NOMO-1 treated with DMSO at 0.1 percent for 48 hours (cell line): ENCODE data around the gene C3orf20.

Source experiments
- DNase-seq: peaks from one replicate; lab custom pipeline; 2025; ENCODE audit not compliant: unreplicated experiment; lab: John Stamatoyannopoulos, UW

The C3orf20 gene

DNA sequence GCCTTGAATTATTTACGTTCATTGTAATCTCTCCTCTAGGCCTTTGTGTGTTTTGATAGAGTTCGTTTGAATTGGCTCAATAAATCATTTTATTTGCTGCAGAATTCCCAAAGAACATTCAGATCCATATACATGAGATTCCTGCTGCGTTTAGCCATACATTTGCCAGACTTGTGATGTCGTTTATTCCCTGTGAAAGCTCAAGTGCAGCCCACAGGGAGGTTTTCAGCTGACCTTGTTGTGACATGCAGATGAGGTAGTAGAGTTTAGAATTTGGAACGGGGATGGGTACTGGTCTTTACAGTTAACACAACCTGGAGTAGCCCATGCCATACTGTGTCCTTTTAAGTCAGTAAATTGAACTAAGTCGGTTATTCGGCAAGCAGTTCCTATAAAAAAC, at the start of gene C3orf20:
TSS of gene C3orf20 (plus strand) at position 301 of the 400 bp plus-strand sequence. CDS start 7,573 bp downstream, outside the sequence.
- DNase-seq = no peak

DNA sequence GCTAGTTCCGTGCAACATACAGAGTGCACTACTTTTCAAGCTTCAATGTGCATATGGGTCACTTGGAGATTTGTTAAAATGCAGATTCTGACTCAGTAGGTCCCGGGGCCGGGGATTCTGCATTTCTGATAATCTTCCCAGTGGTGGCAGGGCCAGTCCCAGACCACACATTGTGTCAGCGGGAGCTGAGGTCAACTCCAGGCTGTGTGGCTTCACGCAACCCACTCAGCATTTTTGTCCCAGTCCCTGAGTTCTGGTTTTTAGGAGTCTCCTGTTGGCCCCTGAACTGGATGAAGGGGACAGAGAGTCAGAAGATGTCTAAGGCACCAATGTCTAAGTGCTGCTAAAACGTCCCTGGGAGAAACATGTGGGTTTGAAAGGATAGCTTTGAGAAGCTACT, 49.5 kb upstream of the C3orf20 start:
- DNase-seq = no peak

DNA sequence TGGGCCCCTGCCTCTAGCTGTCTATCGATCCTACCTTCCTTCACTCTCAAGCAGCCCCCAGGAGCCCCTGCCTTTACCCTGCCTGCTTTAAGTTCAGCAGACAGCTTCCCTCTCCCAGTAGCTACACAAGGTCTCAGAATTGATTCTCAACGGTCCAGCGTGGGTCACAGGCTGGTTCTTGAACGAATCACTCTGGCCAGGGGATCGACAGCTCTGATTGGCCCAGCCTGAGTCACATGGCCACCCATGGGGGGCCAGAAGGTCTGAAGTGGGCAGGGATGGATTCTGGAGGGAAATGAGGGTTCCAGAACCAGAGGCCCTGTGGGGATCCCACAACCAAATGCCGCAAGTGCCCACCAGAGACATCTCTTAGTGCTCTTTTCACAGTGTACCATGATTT, 47.1 kb upstream of the C3orf20 start:
- no peak for DNase-seq

GRCh38 chr3:14628406-14628805, 46.5 kb upstream of the C3orf20 start:
- no peak for DNase-seq

DNA sequence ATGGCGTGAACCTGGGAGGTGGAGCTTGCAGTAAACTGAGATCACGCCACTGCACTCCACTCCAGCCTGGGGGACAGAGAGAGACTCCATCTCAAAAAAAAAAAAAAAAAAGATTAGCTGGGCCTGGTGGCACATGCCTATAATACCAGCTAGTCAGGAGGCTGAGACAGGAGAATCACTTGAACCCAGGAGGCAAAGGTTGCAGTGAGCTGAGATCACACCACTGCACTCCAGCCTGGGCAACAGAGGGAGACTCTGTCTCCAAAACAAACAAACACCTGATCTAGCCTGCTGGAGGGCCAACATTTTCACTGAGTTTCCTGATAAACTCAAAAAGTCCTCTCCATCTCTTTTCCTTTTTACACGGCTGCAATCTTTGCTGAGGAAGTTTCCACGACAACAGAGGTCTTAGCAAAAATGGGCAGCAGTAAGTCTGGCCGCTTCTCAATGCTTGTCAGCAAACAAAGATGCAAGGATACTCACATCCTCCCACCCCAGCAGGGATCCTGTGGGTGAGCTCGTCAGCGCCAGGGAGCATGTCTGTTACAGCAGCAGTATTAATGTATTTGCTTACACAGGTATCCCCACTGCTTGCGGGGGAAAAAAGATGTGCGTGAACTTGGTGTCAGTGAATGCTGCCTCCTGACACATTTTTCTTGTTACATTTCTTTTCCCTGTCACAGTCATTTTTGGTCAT, 44.4 kb upstream of the C3orf20 start:
- DNase-seq = no peak

DNA sequence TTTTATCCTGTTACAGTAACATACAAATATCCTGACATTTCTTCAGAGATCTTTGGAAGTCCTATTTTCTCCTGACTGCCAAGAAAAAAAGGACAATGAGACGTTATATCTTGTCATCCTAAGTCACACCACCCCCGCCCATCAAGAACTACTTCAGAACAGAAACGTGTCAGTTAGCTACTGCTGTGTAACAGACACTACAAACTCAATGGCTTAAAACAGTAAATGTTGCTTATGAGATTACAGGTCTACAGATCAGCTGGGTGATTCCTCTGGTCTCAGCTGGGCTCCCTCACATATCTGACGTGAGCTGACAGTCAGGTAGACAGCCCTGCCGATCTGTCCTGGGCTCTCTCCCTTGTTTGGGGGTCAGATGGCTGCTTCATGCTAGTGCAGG, 43.8 kb upstream of the C3orf20 start:
- DNase-seq = no peak

DNA sequence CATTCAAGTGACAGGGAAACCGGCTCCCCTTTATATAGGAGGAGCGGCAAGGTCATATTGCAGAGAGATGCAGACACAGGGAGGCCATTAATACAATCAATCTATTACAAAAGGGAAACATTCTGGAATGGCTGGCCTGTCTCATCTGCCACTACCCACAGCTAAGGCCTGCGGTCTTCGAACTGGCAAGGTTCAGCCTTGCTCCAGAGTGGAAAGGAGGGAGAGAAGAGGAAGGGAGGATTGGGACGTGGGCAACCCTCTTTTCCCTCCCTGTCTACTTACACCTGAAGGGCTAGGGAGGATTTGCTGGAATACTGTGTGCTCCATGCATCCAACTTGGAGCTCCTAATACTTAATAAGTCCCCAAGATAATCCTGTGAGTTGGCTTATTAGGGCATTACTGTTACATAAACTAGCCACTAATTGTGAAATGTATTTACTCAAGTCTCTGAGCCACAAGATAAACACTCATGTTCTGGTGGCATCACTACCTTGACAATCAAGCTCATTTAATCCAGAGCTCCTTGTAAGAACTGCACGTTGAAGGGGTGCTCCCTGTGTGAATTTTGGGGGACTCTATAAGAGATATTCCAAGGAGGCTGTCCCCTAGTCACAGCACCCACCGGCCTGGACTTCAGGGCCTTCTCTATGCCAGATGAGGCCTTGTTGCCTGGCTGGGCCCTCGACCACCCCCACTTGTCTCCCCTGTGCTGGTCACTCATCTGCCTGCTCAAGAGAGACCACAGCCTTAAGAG, 43.1 kb upstream of the C3orf20 start:
- no peak for DNase-seq

GRCh38 chr3:14632442-14632930, 42.5 kb upstream of the C3orf20 start:
- no peak for DNase-seq

GRCh38 chr3:14633417-14633816, 41.5 kb upstream of the C3orf20 start:
- no peak for DNase-seq

GRCh38 chr3:14633819-14634424, 41.0 kb upstream of the C3orf20 start:
- DNase-seq = peak; percentile 83

- DNase-seq = no peak
Observed at GRCh38 chr3:14634763-14635400, 40.1 kb upstream of the C3orf20 start.

GRCh38 chr3:14636496-14637087, 38.3 kb upstream of the C3orf20 start:
- DNase-seq = no peak

DNA sequence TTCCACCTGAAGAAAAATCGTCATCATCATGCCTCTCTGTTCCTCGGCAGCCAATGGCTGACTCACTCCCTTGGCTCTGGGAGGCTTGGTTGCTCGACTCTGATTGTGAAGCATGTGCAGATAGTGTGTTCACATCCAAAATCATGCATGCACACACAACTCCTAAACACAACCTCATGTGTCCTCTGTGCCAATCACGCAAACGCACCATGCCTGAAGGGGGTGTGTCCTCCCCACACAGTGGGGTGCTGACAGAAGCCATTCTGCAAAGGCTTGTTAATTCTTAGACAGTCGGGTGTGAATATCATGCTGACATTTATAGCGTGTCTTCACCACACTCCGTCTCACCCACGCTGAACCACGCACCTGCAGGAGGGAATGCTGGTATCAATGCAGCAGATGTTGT, 34.8 kb upstream of the C3orf20 start:
- no peak for DNase-seq

DNA sequence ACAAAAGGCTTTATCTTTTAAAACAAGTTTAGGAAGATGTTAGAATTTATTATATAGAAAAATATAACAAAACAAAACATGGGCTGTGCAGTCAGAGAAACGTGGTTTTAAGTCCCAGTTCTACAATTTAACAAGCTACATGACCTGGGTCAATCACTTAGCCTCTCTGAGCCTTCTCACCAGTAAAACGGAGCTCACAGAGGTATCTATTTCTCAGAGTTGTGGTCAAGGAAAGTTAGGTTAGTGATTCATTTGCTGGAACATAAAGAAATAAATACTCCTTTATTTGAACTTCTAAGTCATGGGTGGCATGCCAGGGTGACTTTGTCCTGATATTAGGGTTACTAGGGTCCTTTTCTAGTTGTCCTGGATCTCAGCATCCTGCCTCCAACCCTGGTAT, 34.2 kb upstream of the C3orf20 start:
- no peak for DNase-seq

- DNase-seq = no peak
Observed at GRCh38 chr3:14641346-14641745, 33.6 kb upstream of the C3orf20 start.

- no peak for DNase-seq
Observed at GRCh38 chr3:14645453-14645852, 29.5 kb upstream of the C3orf20 start.

GRCh38 chr3:14646131-14646573, 28.8 kb upstream of the C3orf20 start:
- DNase-seq = no peak

GRCh38 chr3:14646589-14647413, 28.1 kb upstream of the C3orf20 start:
- peak; percentile 46 for DNase-seq

DNA sequence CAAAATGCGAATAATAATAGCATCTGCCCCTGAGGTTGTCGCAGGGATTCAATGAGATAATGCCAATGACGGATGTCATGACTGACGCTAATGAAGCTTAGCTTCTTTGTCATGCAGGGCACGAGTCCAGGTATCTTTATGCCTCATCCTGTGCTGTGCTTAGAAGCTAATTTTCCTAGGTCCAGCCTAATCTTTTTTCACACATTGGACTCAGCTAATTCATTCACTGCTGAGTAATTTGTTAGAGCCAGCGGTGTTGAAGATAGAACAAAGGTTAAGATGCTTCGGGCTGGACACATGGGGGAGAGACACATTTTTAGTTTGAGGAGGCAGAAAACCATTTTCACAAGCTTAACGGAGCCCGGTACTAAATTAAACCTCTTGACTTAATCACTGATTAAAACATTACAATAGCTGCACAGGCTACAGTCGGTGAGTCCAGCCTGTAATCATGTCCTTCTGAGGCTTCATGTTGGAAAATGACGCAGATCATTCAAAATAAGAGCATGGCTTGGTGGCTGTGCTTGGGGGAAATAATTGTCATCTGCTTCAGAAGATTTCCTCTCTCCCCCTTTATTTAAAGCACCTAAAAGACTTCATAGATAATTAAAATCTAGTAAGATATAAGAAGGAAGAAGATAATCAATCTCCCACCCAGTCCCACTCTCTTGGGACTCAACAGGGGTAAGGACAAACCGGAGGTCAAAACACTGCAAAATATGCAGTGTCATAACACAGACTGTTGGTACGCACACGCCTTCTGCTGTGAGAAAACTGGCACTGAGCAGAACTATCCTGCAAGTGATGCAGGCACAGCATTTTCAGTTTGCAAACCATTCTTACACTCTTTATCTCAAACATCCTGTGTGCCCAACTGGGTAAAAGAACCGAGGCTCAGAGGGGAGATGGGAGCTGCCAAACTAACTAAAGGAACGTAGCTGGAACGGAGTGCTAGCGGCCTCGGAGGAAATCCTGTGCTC, 26.7 kb upstream of the C3orf20 start:
- no peak for DNase-seq
